Large intestine (tissue), 12 donors: ENCODE measurements around the gene RXYLT1. TPM values are rescaled to one million over a fixed set of nuclear protein-coding genes. Genes with fewer than 3 reads are reported as not detected.
"Not testable (repeated sequence)": the region's sequence is repeated elsewhere in the genome, so short reads cannot be mapped to it uniquely, and the experiment has no call there.

Source experiments
- DNase-seq, 2 donors: peaks; one replicate each; pipeline versions ENCODE4 v3.0.0 to v3.0.0-alpha.2; 2013
- H3K27ac ChIP-seq: one replicate; pipeline ENCODE4 v1.5.1; 2013; ENCODE audit warnings: low read length
- H3K27me3 ChIP-seq: 2 replicates; pipeline ENCODE4 v1.6.1; 2013; ENCODE audit warnings: low read length; ENCODE audit not compliant: control insufficient read depth, insufficient read depth
- H3K36me3 ChIP-seq: 2 replicates; pipeline ENCODE4 v1.6.1; 2013; ENCODE audit warnings: low read length; ENCODE audit not compliant: control insufficient read depth, insufficient read depth
- H3K4me1 ChIP-seq: one replicate; pipeline ENCODE4 v1.6.1; 2013; ENCODE audit warnings: low read length; ENCODE audit not compliant: control insufficient read depth, insufficient read depth
- H3K4me3 ChIP-seq: one replicate; pipeline ENCODE4 v1.5.1; 2013; ENCODE audit warnings: low read length
- H3K9me3 ChIP-seq: one replicate; pipeline ENCODE4 v1.6.1; 2013; ENCODE audit warnings: mild to moderate bottlenecking, low read depth, low read length, moderate library complexity; ENCODE audit not compliant: control insufficient read depth
- WGBS: methylation state at CpG from one replicate; pipeline ENCODE4 v1.1.5; 2013; ENCODE audit warnings: low lambda C conversion rate; ENCODE audit not compliant: insufficient coverage; 5-methylcytosine and 5-hydroxymethylcytosine counted together
- long read RNA-seq, 11 donors: transcript quantifications; one replicate each; lab custom pipeline, GENCODE V29; 2026
- polyA plus RNA-seq: library from polyadenylated mRNA; unstranded; fragments of 120-200 nt; gene quantifications from one replicate; pipeline ENCODE4 v1.2.1, GENCODE V29; 2013

The RXYLT1 gene
- 21.5 TPM for polyA plus RNA-seq
- long read RNA-seq, donor 1, partial matches to known transcripts, result 0 of 4 reads
- long read RNA-seq, donor 1, other reads (novel, unspliced or antisense), result 0 of 4 reads
- long read RNA-seq, donor 2, full-length matches to known transcripts, result 16 of 16 reads
- long read RNA-seq, donor 2, partial matches to known transcripts, result 0 of 16 reads
- long read RNA-seq, donor 2, other reads (novel, unspliced or antisense), result 0 of 16 reads
- long read RNA-seq, donor 3, result 0 reads
- long read RNA-seq, donor 4, result 0 reads
- long read RNA-seq, donor 5, full-length matches to known transcripts, result 8 of 8 reads
- long read RNA-seq, donor 5, partial matches to known transcripts, result 0 of 8 reads
- long read RNA-seq, donor 5, other reads (novel, unspliced or antisense), result 0 of 8 reads
- long read RNA-seq, donor 6, full-length matches to known transcripts, result 11 of 11 reads
- long read RNA-seq, donor 6, partial matches to known transcripts, result 0 of 11 reads
- long read RNA-seq, donor 6, other reads (novel, unspliced or antisense), result 0 of 11 reads
- long read RNA-seq, donor 7, full-length matches to known transcripts, result 7 of 7 reads
- long read RNA-seq, donor 7, partial matches to known transcripts, result 0 of 7 reads
- long read RNA-seq, donor 7, other reads (novel, unspliced or antisense), result 0 of 7 reads
- long read RNA-seq, donor 8, full-length matches to known transcripts, result 23 of 30 reads
- long read RNA-seq, donor 8, partial matches to known transcripts, result 7 of 30 reads
- long read RNA-seq, donor 8, other reads (novel, unspliced or antisense), result 0 of 30 reads
- long read RNA-seq, donor 9, full-length matches to known transcripts, result 10 of 10 reads
- long read RNA-seq, donor 9, partial matches to known transcripts, result 0 of 10 reads
- long read RNA-seq, donor 9, other reads (novel, unspliced or antisense), result 0 of 10 reads
- long read RNA-seq, donor 10, full-length matches to known transcripts, result 19 of 19 reads
- long read RNA-seq, donor 10, partial matches to known transcripts, result 0 of 19 reads
- long read RNA-seq, donor 10, other reads (novel, unspliced or antisense), result 0 of 19 reads
- long read RNA-seq, donor 11, full-length matches to known transcripts, result 11 of 11 reads
- long read RNA-seq, donor 11, partial matches to known transcripts, result 0 of 11 reads
- long read RNA-seq, donor 11, other reads (novel, unspliced or antisense), result 0 of 11 reads

- Histone ChIP-seq H3K27me3 (no peaks in the 10 kb centered on the region), H3K9me3 (no peaks in the 10 kb centered on the region), H3K27ac (peak within 1 kb of the TSS; percentile 87), H3K36me3 (peaks cover 19% of the 10 kb centered on the region), H3K4me1 (no peaks in the 10 kb centered on the region), H3K4me3 (peak within 1 kb of the TSS; percentile 98)
- WGBS, result no CpG with 5 or more reads among the region's 86 CpGs
- DNase-seq, result peak; percentile 62 to 93
These were observed at the start of gene RXYLT1 for GRCh38 chr12:63779498-63780481. RXYLT1 (plus strand) TSS chr12:63779909; CDS start chr12:63779961, 52 bp downstream.

- H3K9me3 ChIP-seq, H3K27me3 ChIP-seq, H3K4me3 ChIP-seq, H3K36me3 ChIP-seq, H3K27ac ChIP-seq, DNase-seq, H3K4me1 ChIP-seq: not testable (repeated sequence)
These were observed 46.9 kb upstream of the RXYLT1 start for GRCh38 chr12:63732779-63733178.

GRCh38 chr12:63733585-63733984, 46.1 kb upstream of the RXYLT1 start:
- not testable (repeated sequence) for H3K4me1 ChIP-seq, H3K27me3 ChIP-seq, H3K27ac ChIP-seq, H3K4me3 ChIP-seq, H3K9me3 ChIP-seq, H3K36me3 ChIP-seq, DNase-seq
- WGBS, result no CpG with 5 or more reads among the region's 3 CpGs

- DNase-seq, H3K9me3 ChIP-seq, H3K4me3 ChIP-seq, H3K36me3 ChIP-seq, H3K27me3 ChIP-seq, H3K27ac ChIP-seq, H3K4me1 ChIP-seq: not testable (repeated sequence)
- no CpG with 5 or more reads among the region's 2 CpGs for WGBS
These were observed 39.2 kb upstream of the RXYLT1 start for GRCh38 chr12:63740551-63740950.

GRCh38 chr12:63741431-63741830, 38.3 kb upstream of the RXYLT1 start:
- H3K27ac ChIP-seq, H3K9me3 ChIP-seq, H3K27me3 ChIP-seq, DNase-seq, H3K4me3 ChIP-seq, H3K4me1 ChIP-seq, H3K36me3 ChIP-seq: not testable (repeated sequence)
- no CpG with 5 or more reads among the region's 1 CpG for WGBS

- H3K4me3 ChIP-seq, H3K4me1 ChIP-seq, DNase-seq, H3K27me3 ChIP-seq, H3K9me3 ChIP-seq, H3K36me3 ChIP-seq, H3K27ac ChIP-seq: not testable (repeated sequence)
- WGBS, result 40% methylated on average over 1 of the region's 2 CpGs
These were observed 35.6 kb upstream of the RXYLT1 start for GRCh38 chr12:63744110-63744509.

- H3K27ac ChIP-seq, H3K4me1 ChIP-seq: not testable (repeated sequence)
These were observed 33.2 kb upstream of the RXYLT1 start for GRCh38 chr12:63746470-63746869.

GRCh38 chr12:63747136-63747535, 32.6 kb upstream of the RXYLT1 start:
- not testable (repeated sequence) for H3K36me3 ChIP-seq, H3K27ac ChIP-seq

More at GRCh38 chr12:63746470-63746869, 33.2 kb upstream of the RXYLT1 start:
- H3K9me3 ChIP-seq, H3K36me3 ChIP-seq, DNase-seq, H3K4me3 ChIP-seq, H3K27me3 ChIP-seq: not testable (repeated sequence)
- no CpG with 5 or more reads among the region's 11 CpGs for WGBS

GRCh38 chr12:63747553-63747952, 32.2 kb upstream of the RXYLT1 start:
- WGBS, result 80% methylated on average over 1 of the region's 5 CpGs
- no peak overlapping the region for H3K27ac ChIP-seq
- H3K4me3 ChIP-seq, result no peak overlapping the region
- no peak for DNase-seq
- no peaks in the 10 kb centered on the region for H3K4me1 ChIP-seq
- peaks cover 2% of the 10 kb centered on the region for H3K27me3 ChIP-seq
- H3K36me3 ChIP-seq, result no peaks in the 10 kb centered on the region
- H3K9me3 ChIP-seq, result no peaks in the 10 kb centered on the region

More at GRCh38 chr12:63747136-63747535, 32.6 kb upstream of the RXYLT1 start:
- not testable (repeated sequence) for H3K4me3 ChIP-seq, H3K9me3 ChIP-seq, DNase-seq, H3K4me1 ChIP-seq, H3K27me3 ChIP-seq
